CD4-positive, CD25-positive, alpha-beta regulatory T cell (primary cell): ENCODE results near the gene C2CD3. TPM values are rescaled to one million over a fixed set of nuclear protein-coding genes. Genes with fewer than 3 reads are reported as not detected.
A peak's percentile ranks its signal among the peaks of the same experiment; 100 is the strongest.
"Not testable (repeated sequence)": the region's sequence is repeated elsewhere in the genome, so short reads cannot be mapped to it uniquely, and the experiment has no call there.

ENCODE experiments used
- ATAC-seq, 2 donors: fragments of 150-1000 bp; cut with Tn5 transposase; one replicate each; pipeline ENCODE4 v1.10.0; 2021; ENCODE audit warnings: low read depth in 2 of 2, moderate number of reproducible peaks in 2 of 2, moderate library complexity in 1 of 2
- DNase-seq, 3 donors: peaks; one replicate each; pipeline versions ENCODE4 v3.0.0 to v3.0.0-alpha.2; 2012 to 2022; ENCODE audit warnings: mixed read lengths in 1 of 3
- H3K27ac ChIP-seq: one replicate; pipeline ENCODE4 v1.7.0; 2013; ENCODE audit warnings: mild to moderate bottlenecking, low read length; ENCODE audit not compliant: insufficient read depth, poor library complexity, severe bottlenecking
- H3K27me3 ChIP-seq: one replicate; pipeline ENCODE4 v1.7.0; 2013; ENCODE audit warnings: low read length; ENCODE audit not compliant: control insufficient read depth, insufficient read depth
- H3K36me3 ChIP-seq: one replicate; pipeline ENCODE4 v1.7.0; 2013; ENCODE audit warnings: mild to moderate bottlenecking, low read length, moderate library complexity; ENCODE audit not compliant: control insufficient read depth, insufficient read depth
- H3K4me1 ChIP-seq: 2 replicates; pipeline ENCODE4 v1.7.0; 2013; ENCODE audit warnings: mild to moderate bottlenecking, low read length; ENCODE audit not compliant: insufficient read depth, control insufficient read depth, poor library complexity, severe bottlenecking
- H3K4me3 ChIP-seq: one replicate; pipeline ENCODE4 v1.7.0; 2013; ENCODE audit warnings: low read depth, mild to moderate bottlenecking, low read length, moderate library complexity
- H3K9me3 ChIP-seq, 2 experiments: 1 replicate in 1 of 2; 2 replicates in 1 of 2; pipeline ENCODE4 v1.7.0; 2013; ENCODE audit warnings: low read length in 2 of 2, mild to moderate bottlenecking in 1 of 2, moderate library complexity in 1 of 2; ENCODE audit not compliant: control insufficient read depth in 2 of 2
- H3K27ac Mint-ChIP-seq, 3 donors: one replicate each; pipeline ENCODE4 v1.8.0; 2020 to 2022; ENCODE audit warnings: mild to moderate bottlenecking in 3 of 3, mixed read lengths in 3 of 3, moderate library complexity in 2 of 3
- H3K27me3 Mint-ChIP-seq: one replicate; pipeline ENCODE4 v1.8.0; 2022; ENCODE audit warnings: mild to moderate bottlenecking, mixed read lengths
- H3K36me3 Mint-ChIP-seq: one replicate; pipeline ENCODE4 v1.8.0; 2020; ENCODE audit warnings: mixed read lengths
- H3K4me1 Mint-ChIP-seq, 4 donors: one replicate each; pipeline ENCODE4 v1.8.0; 2020 to 2022; ENCODE audit warnings: mixed read lengths in 4 of 4, mild to moderate bottlenecking in 1 of 4
- H3K4me3 Mint-ChIP-seq, 4 donors: one replicate each; pipeline ENCODE4 v1.8.0; 2020 to 2022; ENCODE audit warnings: mild to moderate bottlenecking in 4 of 4, mixed read lengths in 4 of 4, moderate library complexity in 3 of 4
- H3K9me3 Mint-ChIP-seq, 7 donors: one replicate each; pipeline ENCODE4 v1.8.0; 2020 to 2022; ENCODE audit warnings: mixed read lengths in 7 of 7, mild to moderate bottlenecking in 3 of 7, moderate library complexity in 2 of 7
- polyA plus RNA-seq, 4 donors: library from polyadenylated mRNA; unstranded; fragments of 300-500 nt; fragmentation: Illumina TruSeq; gene quantifications; one replicate each; pipeline ENCODE4 v1.2.3, GENCODE V29; 2021
- total RNA-seq: library from RNA; stranded (reverse); gene quantifications from one replicate; pipeline ENCODE4 v1.2.3, GENCODE V29; 2022

C2CD3 gene
- total and polyA plus RNA-seq, 5 donors from 2014 or later = 7.2 to 46.4 (median 9.3) TPM

GRCh38 chr11:73995731-73996130 lies 175.1 kb downstream of the C2CD3 start:
- Mint-ChIP-seq H3K36me3 (peaks cover 5% of the 10 kb centered on the region), H3K4me3 (peak overlapping the region; percentile 77 to 88 (median 80)), H3K9me3 (no peaks in the 10 kb centered on the region), H3K27ac (peak overlapping the region; percentile 98 to 99 (median 98)), H3K4me1 (peaks cover 26 to 75% (median 50%) of the 10 kb centered on the region in 4 donors), H3K27me3 (no peaks in the 10 kb centered on the region)
- DNase-seq (peak; percentile 33 to 83 (median 82)), ATAC-seq (peak; percentile 87)
- Histone ChIP-seq H3K4me3 (peak overlapping the region; percentile 74), H3K27me3 (no peaks in the 10 kb centered on the region), H3K27ac (peak overlapping the region; percentile 97), H3K9me3 (no peaks in the 10 kb centered on the region), H3K4me1 (peaks cover 61% of the 10 kb centered on the region), H3K36me3 (no peaks in the 10 kb centered on the region)

GRCh38 chr11:73995247-73995646 lies 175.6 kb downstream of the C2CD3 start:
- Histone ChIP-seq H3K36me3 (no peaks in the 10 kb centered on the region), H3K9me3 (no peaks in the 10 kb centered on the region), H3K27me3 (no peaks in the 10 kb centered on the region), H3K27ac (peak overlapping the region; percentile 97), H3K4me1 (peaks cover 61% of the 10 kb centered on the region), H3K4me3 (peak overlapping the region; percentile 74)
- Mint-ChIP-seq H3K27me3 (no peaks in the 10 kb centered on the region), H3K4me1 (peaks cover 31 to 74% (median 51%) of the 10 kb centered on the region in 4 donors), H3K36me3 (peaks cover 4% of the 10 kb centered on the region), H3K4me3 (peak overlapping the region; percentile 77 to 88 (median 80)), H3K27ac (peak overlapping the region; percentile 98 to 99 (median 98)), H3K9me3 (no peaks in the 10 kb centered on the region)
- DNase-seq = peak in 2 of 3 donors; percentile 84 to 85
- ATAC-seq = peak; percentile 71 to 75

- DNase-seq (no peak), ATAC-seq (no peak)
- peak overlapping the region; percentile 88 to 98 (median 91) for H3K27ac Mint-ChIP-seq
- H3K4me1 Mint-ChIP-seq = peaks cover 20 to 46% (median 32%) of the 10 kb centered on the region in 4 donors
- H3K9me3 Mint-ChIP-seq = no peaks in the 10 kb centered on the region
- Histone ChIP-seq H3K4me1 (peaks cover 42% of the 10 kb centered on the region), H3K36me3 (no peaks in the 10 kb centered on the region), H3K9me3 (no peaks in the 10 kb centered on the region), H3K27ac (no peak overlapping the region), H3K27me3 (no peaks in the 10 kb centered on the region), H3K4me3 (peak overlapping the region; percentile 40)
- peak overlapping the region in 1 of 4 donors; percentile 1 for H3K4me3 Mint-ChIP-seq
- no peaks in the 10 kb centered on the region for H3K36me3 Mint-ChIP-seq
- H3K27me3 Mint-ChIP-seq = no peaks in the 10 kb centered on the region
These were observed 179.3 kb downstream of the C2CD3 start for GRCh38 chr11:73991471-73992006.

DNA sequence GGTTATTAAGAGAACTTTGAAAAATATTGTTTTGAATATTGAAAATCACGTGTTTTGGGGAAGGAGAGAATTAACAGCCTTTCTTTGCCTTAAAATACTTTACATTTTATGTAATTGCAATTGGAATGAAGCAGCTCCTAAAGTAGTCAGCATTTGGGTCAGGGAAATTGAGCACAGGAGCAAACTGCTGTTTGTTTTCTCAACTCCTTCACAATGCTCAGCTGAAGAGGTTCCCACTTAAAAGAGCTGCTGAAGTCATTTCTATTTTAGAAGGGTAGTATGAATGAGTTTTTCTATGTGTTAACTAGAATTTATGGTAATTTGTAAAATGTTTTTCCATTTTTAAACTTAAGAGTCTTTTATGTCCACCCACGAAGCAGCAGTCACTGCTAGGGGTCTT lies 180.1 kb downstream of the C2CD3 start:
- H3K27me3 Mint-ChIP-seq = no peaks in the 10 kb centered on the region
- Histone ChIP-seq H3K36me3 (no peaks in the 10 kb centered on the region), H3K4me3 (no peak overlapping the region), H3K27ac (no peak overlapping the region), H3K4me1 (peaks cover 34% of the 10 kb centered on the region), H3K9me3 (no peaks in the 10 kb centered on the region), H3K27me3 (no peaks in the 10 kb centered on the region)
- DNase-seq (no peak), ATAC-seq (no peak)
- no peaks in the 10 kb centered on the region for H3K9me3 Mint-ChIP-seq
- H3K4me3 Mint-ChIP-seq = no peak overlapping the region
- peaks cover 14 to 39% (median 25%) of the 10 kb centered on the region in 4 donors for H3K4me1 Mint-ChIP-seq
- peak overlapping the region in 1 of 3 donors; percentile 84 for H3K27ac Mint-ChIP-seq
- H3K36me3 Mint-ChIP-seq = no peaks in the 10 kb centered on the region

GRCh38 chr11:73989156-73989555 lies 181.6 kb downstream of the C2CD3 start:
- no peak for ATAC-seq
- H3K9me3 Mint-ChIP-seq = no peaks in the 10 kb centered on the region
- no peak overlapping the region for H3K27ac Mint-ChIP-seq

DNA sequence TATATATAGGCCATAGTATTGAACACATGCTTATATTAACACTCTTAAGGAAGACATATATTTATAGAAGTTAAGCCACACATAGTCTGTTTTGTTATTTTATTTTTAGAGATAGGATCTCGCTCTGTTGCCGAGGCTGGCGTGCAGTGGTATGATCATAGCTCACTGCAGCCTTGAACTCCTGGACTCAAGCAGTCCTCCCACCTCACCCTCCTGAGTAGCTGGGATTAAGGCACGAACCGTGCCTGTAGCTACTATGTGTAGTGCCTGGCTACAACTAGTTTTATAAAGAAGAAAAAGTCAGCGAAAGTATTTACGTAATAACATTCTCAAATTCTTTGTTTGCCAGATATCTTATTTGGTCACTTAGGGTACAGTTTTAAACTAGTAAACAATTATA lies 182.6 kb downstream of the C2CD3 start:
- H3K4me1 ChIP-seq = peaks cover 26% of the 10 kb centered on the region
- H3K4me1 Mint-ChIP-seq = peaks cover 11 to 40% (median 21%) of the 10 kb centered on the region in 4 donors
- no peak for DNase-seq
- no peaks in the 10 kb centered on the region for H3K36me3 ChIP-seq
- no peak overlapping the region for H3K27ac Mint-ChIP-seq
- no peak overlapping the region for H3K4me3 Mint-ChIP-seq
- H3K27me3 ChIP-seq = no peaks in the 10 kb centered on the region
- no peaks in the 10 kb centered on the region for H3K27me3 Mint-ChIP-seq
- H3K4me3 ChIP-seq = no peak overlapping the region
- no peak for ATAC-seq
- no peaks in the 10 kb centered on the region for H3K9me3 Mint-ChIP-seq
- no peaks in the 10 kb centered on the region for H3K9me3 ChIP-seq
- no peaks in the 10 kb centered on the region for H3K36me3 Mint-ChIP-seq
- no peak overlapping the region for H3K27ac ChIP-seq

More at GRCh38 chr11:73989156-73989555, 181.6 kb downstream of the C2CD3 start:
- Histone ChIP-seq H3K4me3 (no peak overlapping the region), H3K27me3 (no peaks in the 10 kb centered on the region), H3K4me1 (peaks cover 23% of the 10 kb centered on the region), H3K36me3 (no peaks in the 10 kb centered on the region), H3K27ac (no peak overlapping the region), H3K9me3 (no peaks in the 10 kb centered on the region)
- Mint-ChIP-seq H3K4me3 (no peak overlapping the region), H3K27me3 (no peaks in the 10 kb centered on the region), H3K36me3 (no peaks in the 10 kb centered on the region), H3K4me1 (peaks cover 7 to 33% (median 16%) of the 10 kb centered on the region in 4 donors)
- DNase-seq = no peak

DNA sequence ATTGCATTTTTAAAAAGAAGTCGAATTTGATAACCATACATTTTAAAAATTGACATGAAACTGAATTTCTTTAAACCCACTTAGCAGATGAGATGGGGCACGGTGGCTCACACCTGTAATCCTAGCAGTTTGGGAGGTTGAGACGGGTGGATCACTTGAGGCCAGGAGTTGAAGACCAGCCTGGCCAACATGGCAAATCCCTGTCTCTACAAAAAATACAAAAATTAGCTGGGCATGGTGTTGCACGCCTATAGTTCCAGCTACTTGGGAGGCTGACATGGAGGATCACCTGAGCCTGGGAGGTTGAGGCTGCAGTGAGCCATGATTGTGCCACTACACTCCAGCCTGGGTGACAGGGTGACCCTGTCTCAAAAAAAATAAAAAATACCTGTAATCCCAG lies 185.1 kb downstream of the C2CD3 start:
- Mint-ChIP-seq H3K4me3 (peak overlapping the region in 1 of 4 donors; percentile 68), H3K36me3 (peaks cover 14% of the 10 kb centered on the region), H3K4me1 (peaks cover 5 to 19% (median 13%) of the 10 kb centered on the region in 4 donors), H3K27ac (peak overlapping the region in 2 of 3 donors; percentile 39 to 54)
- H3K4me3 ChIP-seq, DNase-seq, H3K9me3 Mint-ChIP-seq, H3K9me3 ChIP-seq, H3K27ac ChIP-seq, H3K27me3 Mint-ChIP-seq, ATAC-seq, H3K27me3 ChIP-seq: not testable (repeated sequence)
- H3K36me3 ChIP-seq = peaks cover 10% of the 10 kb centered on the region
- peaks cover 24% of the 10 kb centered on the region for H3K4me1 ChIP-seq
